GM08714 (cell line): Measurements from ENCODE around the gene UHRF1.

Experiments used
- H3K4me3 ChIP-seq: fragments of 200-500 bp; sonication (Bioruptor generic); 2 replicates; pipeline ENCODE4 v1.5.1; 2014; ENCODE audit warnings: mild to moderate bottlenecking, low read length, inconsistent platforms
- ZNF274 ChIP-seq: IDR thresholded peaks from 2 replicates; pipeline ENCODE4 v1.6.1; 2012; ENCODE audit warnings: mild to moderate bottlenecking, low read depth, low read length

UHRF1 gene

GRCh38 chr19:4993683-4994082 lies 84.4 kb downstream of the UHRF1 start:
- no peak for TF ChIP-seq ZNF274
- H3K4me3 ChIP-seq: no peak overlapping the region

GRCh38 chr19:4996701-4997100 lies 87.4 kb downstream of the UHRF1 start:
- no peak overlapping the region for H3K4me3 ChIP-seq
- no peak for TF ChIP-seq ZNF274

GRCh38 chr19:4997297-4997696 lies 88.0 kb downstream of the UHRF1 start:
- H3K4me3 ChIP-seq: no peak overlapping the region
- no peak for TF ChIP-seq ZNF274

DNA sequence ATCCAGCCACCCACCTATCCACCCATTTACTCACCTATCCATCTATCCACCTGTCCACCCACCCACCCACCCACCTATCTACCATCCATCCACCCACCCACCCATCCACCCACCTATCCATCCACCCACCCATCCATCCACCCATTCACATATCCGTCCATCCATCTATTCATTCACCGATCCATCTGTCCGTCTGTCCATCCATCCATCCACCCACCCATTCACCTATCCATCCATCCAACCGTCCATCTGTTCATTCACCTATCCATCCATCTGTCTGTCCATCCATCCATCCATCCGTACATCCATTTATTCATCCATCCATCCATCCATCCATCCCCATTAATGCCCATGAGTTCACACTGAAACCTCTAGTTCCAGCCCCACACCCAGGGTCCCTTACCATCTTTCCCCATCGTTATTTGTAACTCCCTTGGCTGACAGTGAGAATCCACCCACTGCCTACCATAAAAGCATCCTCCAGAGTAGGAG lies 90.9 kb downstream of the UHRF1 start:
- TF ChIP-seq ZNF274: no peak
- no peak overlapping the region for H3K4me3 ChIP-seq

GRCh38 chr19:5001615-5002014 lies 92.3 kb downstream of the UHRF1 start:
- no peak overlapping the region for H3K4me3 ChIP-seq
- no peak for TF ChIP-seq ZNF274

GRCh38 chr19:5002143-5002542 lies 92.8 kb downstream of the UHRF1 start:
- H3K4me3 ChIP-seq: no peak overlapping the region
- TF ChIP-seq ZNF274: no peak

GRCh38 chr19:5003781-5004180 lies 94.5 kb downstream of the UHRF1 start:
- H3K4me3 ChIP-seq: no peak overlapping the region
- TF ChIP-seq ZNF274: no peak

DNA sequence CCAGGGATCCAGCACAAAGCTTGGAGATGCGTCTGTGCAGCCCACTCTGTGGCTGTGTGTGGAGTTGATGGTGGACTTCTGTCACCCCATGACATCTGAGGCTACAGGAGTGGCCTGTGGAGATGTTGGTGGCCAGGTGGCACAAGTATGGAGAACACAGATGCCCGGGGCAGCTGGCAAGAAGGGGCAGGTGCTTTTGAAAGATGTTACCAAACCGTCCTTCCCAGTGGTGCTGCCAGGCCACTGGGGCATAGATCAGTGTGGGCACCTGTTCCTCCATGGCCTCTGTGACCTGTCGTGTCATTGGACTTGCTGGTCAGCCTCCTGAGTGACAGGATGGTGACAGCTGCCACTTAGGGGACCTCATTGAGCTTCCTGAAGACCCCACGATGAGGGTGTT lies 95.8 kb downstream of the UHRF1 start:
- TF ChIP-seq ZNF274: no peak
- no peak overlapping the region for H3K4me3 ChIP-seq

GRCh38 chr19:5006201-5006600 lies 96.9 kb downstream of the UHRF1 start:
- H3K4me3 ChIP-seq: no peak overlapping the region

GRCh38 chr19:5006821-5007220 lies 97.5 kb downstream of the UHRF1 start:
- H3K4me3 ChIP-seq: no peak overlapping the region
- no peak for TF ChIP-seq ZNF274

More at GRCh38 chr19:5006201-5006600, 96.9 kb downstream of the UHRF1 start:
- TF ChIP-seq ZNF274: no peak
